Body of pancreas (tissue), 4 donors: Measurements from ENCODE around the gene SLC25A27. TPM values are rescaled to one million over a fixed set of nuclear protein-coding genes. Genes with fewer than 3 reads are reported as not detected.

Experiments
- ATAC-seq: fragments of 150-250 bp; one replicate; pipeline ENCODE4 v1.9.1; 2016
- DNase-seq, 4 donors: peaks; one replicate each; pipeline ENCODE4 v3.0.0-alpha.2; 2019
- H3K27ac ChIP-seq, 4 donors: fragments of 200-600 bp; sonication (generic); 1 replicate in 3 of 4; 2 replicates in 1 of 4; pipeline versions ENCODE4 v1.5.1 to v1.6.1; 2016 to 2019; ENCODE audit warnings: mild to moderate bottlenecking in 1 of 4, mixed read lengths in 1 of 4, moderate library complexity in 1 of 4
- H3K27me3 ChIP-seq, 2 donors: fragments of 200-600 bp; sonication (generic); one replicate each; pipeline ENCODE4 v1.6.0; 2016; ENCODE audit warnings: mild to moderate bottlenecking in 1 of 2
- H3K36me3 ChIP-seq, 2 donors: fragments of 200-600 bp; sonication (generic); replicated peaks in 1 of 2; 2 replicates each; pipeline ENCODE4 v1.5.1; 2016; ENCODE audit warnings: low read depth in 2 of 2; ENCODE audit not compliant: insufficient read depth in 1 of 2
- H3K4me1 ChIP-seq: fragments of 200-600 bp; sonication (generic); one replicate; pipeline ENCODE4 v1.6.0; 2016
- H3K4me3 ChIP-seq, 2 donors: fragments of 200-600 bp; sonication (generic); 1 replicate in 1 of 2; 2 replicates in 1 of 2; pipeline ENCODE4 v1.5.1; 2016 to 2019
- H3K9me3 ChIP-seq, 3 donors: fragments of 200-600 bp; sonication (generic); 1 replicate in 2 of 3; 2 replicates in 1 of 3; pipeline ENCODE4 v1.5.1; 2016
- POLR2A ChIP-seq, 3 donors: fragments of 450-650 bp; IDR thresholded peaks; one replicate each; pipeline ENCODE4 v1.6.1; 2016; ENCODE audit warnings: antibody characterized with exemption in 3 of 3, mild to moderate bottlenecking in 2 of 3
- WGBS, 2 donors: methylation state at CpG; one replicate each; pipeline ENCODE4 v1.1.5; 2017; 5-methylcytosine and 5-hydroxymethylcytosine counted together
- intact Hi-C: fragments of 100-400 bp; cut with DNase I; formaldehyde crosslinking; loops from one replicate; pipeline ENCODE4 v1.15.1; 2023
- total RNA-seq, 2 donors: library from RNA; depleted of rRNA; stranded (reverse); fragments of >200 nt; gene quantifications; one replicate each; pipeline ENCODE4 v1.1.0, GENCODE V29; 2016
- TF ChIP-seq, protein P1 (sequence below), 7 experiments: fragments of 450-650 bp in 4 of 7; fragments of 200-600 bp in 3 of 7; sonication (generic) in 3 of 7; IDR thresholded peaks; one replicate each; pipeline ENCODE4 v1.5.1; 2016 to 2019; ENCODE audit warnings: antibody characterized with exemption in 7 of 7

Gene SLC25A27
- total RNA-seq, 2 donors from 2014 or later: 24.1 to 36.8 TPM

DNA sequence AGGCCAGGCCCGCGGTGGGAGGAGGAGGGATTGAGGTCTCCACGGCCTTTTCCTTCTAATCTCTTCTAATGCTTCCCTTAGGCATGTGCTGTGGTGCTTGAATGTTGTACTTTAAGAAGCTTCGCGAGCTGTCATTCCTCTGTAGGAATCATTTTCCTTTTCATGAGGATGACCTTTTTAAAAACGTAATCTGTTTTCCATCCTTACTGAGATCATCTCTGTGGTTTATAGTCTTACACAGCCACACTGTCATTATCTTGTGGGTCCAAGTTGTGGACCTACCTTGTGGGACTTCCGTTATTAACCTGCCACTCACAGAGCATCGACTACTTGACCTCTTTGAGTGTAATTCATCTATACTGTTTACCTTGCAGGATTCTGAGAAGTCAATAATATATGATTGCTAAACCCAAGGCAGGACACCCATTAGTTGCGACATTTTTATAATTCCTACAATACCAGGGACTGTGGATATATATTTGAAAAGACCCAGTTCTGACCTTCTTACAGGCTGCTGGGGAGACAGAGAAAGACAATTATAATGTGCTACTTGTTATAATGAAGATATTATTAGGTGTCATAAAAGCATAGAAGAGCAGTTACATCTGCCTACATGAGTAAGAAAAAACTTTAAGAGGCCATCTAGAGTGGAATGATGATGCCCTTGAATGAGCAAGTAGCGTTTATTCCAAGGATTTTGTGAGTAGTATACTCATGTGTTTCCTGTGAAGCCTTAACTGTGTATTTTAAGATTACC is 842 bp downstream of the SLC25A27 start:
- no peak for TF ChIP-seq POLR2A (IDR thresholded peaks at IDR 0.05)
- TF ChIP-seq, protein P1, sequence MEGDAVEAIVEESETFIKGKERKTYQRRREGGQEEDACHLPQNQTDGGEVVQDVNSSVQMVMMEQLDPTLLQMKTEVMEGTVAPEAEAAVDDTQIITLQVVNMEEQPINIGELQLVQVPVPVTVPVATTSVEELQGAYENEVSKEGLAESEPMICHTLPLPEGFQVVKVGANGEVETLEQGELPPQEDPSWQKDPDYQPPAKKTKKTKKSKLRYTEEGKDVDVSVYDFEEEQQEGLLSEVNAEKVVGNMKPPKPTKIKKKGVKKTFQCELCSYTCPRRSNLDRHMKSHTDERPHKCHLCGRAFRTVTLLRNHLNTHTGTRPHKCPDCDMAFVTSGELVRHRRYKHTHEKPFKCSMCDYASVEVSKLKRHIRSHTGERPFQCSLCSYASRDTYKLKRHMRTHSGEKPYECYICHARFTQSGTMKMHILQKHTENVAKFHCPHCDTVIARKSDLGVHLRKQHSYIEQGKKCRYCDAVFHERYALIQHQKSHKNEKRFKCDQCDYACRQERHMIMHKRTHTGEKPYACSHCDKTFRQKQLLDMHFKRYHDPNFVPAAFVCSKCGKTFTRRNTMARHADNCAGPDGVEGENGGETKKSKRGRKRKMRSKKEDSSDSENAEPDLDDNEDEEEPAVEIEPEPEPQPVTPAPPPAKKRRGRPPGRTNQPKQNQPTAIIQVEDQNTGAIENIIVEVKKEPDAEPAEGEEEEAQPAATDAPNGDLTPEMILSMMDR (IDR thresholded peaks at IDR 0.05): no peak
- H3K9me3 ChIP-seq: no peaks in the 10 kb centered on the region
- 8 to 9% methylated on average over 10 of the region's 10 CpGs for WGBS, 2 donors
- DNase-seq (no peak), ATAC-seq (no peak)
- no peaks in the 10 kb centered on the region for H3K36me3 ChIP-seq
- H3K27me3 ChIP-seq: no peaks in the 10 kb centered on the region
- H3K27ac ChIP-seq: peak overlapping the region; percentile 48 to 86 (median 76)
- peaks cover 13% of the 10 kb centered on the region for H3K4me1 ChIP-seq
- peak overlapping the region; percentile 42 to 78 for H3K4me3 ChIP-seq
- intact Hi-C loops: no loop called here

DNA sequence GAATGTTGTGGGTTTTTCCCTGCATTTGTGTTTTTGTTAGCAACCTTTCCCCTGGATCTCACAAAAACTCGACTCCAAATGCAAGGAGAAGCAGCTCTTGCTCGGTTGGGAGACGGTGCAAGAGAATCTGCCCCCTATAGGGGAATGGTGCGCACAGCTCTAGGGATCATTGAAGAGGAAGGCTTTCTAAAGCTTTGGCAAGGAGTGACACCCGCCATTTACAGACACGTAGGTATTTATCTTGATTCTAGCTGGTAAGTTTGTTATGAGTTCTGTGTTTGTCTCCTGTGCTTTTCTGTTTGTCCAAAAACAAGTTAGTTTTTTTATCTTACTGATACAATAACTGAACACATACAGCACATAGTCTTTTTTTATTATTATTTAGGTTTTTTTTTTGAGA is 3.0 kb downstream of the SLC25A27 start:
- whole genome bisulfite sequencing, 2 donors: 67 to 78% methylated on average over 6 of the region's 6 CpGs
- H3K27ac ChIP-seq: no peak overlapping the region
- peak in 1 of 4 donors; percentile 14 for DNase-seq
- TF ChIP-seq, protein P1 (IDR thresholded peaks at IDR 0.05): no peak
- TF ChIP-seq POLR2A (IDR thresholded peaks at IDR 0.05): no peak
- H3K36me3 ChIP-seq: no peaks in the 10 kb centered on the region
- no peak for ATAC-seq
- no peaks in the 10 kb centered on the region for H3K9me3 ChIP-seq
- intact Hi-C loops: no loop called here
- H3K27me3 ChIP-seq: no peaks in the 10 kb centered on the region
- no peak overlapping the region for H3K4me3 ChIP-seq
- peaks cover 10% of the 10 kb centered on the region for H3K4me1 ChIP-seq

DNA sequence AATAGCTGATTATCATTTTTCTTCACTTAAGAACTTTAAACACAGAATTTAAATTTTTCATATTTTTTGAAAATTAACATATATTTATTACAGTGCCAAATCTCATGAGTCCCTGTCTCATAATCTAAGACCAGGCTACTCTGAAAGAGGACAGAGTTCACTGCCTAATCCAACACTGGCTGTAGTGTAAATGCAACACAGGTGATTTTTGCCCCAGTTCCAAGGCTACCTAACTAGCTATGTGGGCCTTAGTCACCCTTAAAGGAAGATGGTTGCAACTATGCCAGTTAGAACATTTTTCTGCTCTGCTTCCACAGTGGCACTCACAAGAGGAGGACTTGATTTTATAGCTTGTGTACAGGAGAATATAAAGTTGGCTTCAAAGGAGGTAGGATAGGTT is 4.9 kb downstream of the SLC25A27 start:
- H3K36me3 ChIP-seq: no peaks in the 10 kb centered on the region
- no peak overlapping the region for H3K4me3 ChIP-seq
- H3K9me3 ChIP-seq: no peaks in the 10 kb centered on the region
- TF ChIP-seq, protein P1 (IDR thresholded peaks at IDR 0.05): no peak
- TF ChIP-seq POLR2A (IDR thresholded peaks at IDR 0.05): no peak
- no peak for DNase-seq
- H3K4me1 ChIP-seq: peaks cover 7% of the 10 kb centered on the region
- H3K27me3 ChIP-seq: no peaks in the 10 kb centered on the region
- intact Hi-C loops: no loop called here
- ATAC-seq: no peak
- H3K27ac ChIP-seq: no peak overlapping the region

DNA sequence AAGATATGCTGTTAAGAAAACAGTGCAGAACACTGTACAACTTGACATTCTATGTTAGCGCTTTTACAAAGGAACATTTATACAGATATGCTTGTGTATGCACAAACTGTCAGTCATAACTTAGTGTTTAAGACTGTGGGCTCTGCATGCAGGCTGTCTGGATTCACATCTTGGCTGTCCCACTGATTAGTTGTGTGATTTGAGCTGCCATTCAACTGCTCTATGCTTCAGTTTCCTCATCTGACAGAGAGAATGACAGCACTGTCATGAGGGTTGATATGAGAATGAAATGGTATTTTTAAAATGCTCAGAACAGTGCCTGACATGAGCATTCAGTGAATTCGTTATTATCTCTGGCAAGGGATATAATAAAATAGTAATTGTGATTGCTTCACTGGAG is 8.7 kb downstream of the SLC25A27 start:
- 75 to 84% methylated on average over 2 of the region's 2 CpGs for WGBS, 2 donors
- Histone ChIP-seq H3K27me3 (no peaks in the 10 kb centered on the region), H3K9me3 (no peaks in the 10 kb centered on the region), H3K4me3 (no peak overlapping the region), H3K36me3 (no peaks in the 10 kb centered on the region), H3K27ac (no peak overlapping the region), H3K4me1 (no peaks in the 10 kb centered on the region)
- DNase-seq (no peak), ATAC-seq (no peak)
- TF ChIP-seq POLR2A (IDR thresholded peaks at IDR 0.05): no peak
- TF ChIP-seq, protein P1 (IDR thresholded peaks at IDR 0.05): no peak
- intact Hi-C loops: no loop called here

DNA sequence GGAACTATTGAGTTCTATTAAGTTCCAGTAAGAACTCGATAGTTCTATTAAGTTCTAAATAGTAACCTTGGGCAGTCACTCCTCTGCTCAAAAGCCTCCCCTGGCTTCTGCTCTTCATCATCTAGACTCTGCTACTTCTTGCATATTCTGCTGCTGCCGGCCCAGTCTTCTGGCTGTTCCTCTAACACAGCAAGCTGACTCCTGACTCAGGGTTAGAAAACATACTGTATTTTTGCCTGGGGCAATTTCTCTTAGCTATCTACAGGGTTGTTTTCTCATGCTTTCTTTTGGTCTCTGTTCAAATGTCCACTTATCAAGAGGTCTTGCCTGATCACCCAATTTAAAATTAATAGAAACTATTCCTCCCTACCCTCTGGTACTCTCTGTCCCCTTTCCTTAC is 14.6 kb downstream of the SLC25A27 start:
- WGBS, 2 donors: 88 to 95% methylated on average over 2 of the region's 2 CpGs
- TF ChIP-seq, protein P1 (IDR thresholded peaks at IDR 0.05): no peak
- no peak for TF ChIP-seq POLR2A (IDR thresholded peaks at IDR 0.05)
- Histone ChIP-seq H3K9me3 (no peaks in the 10 kb centered on the region), H3K36me3 (no peaks in the 10 kb centered on the region), H3K4me1 (no peaks in the 10 kb centered on the region), H3K4me3 (no peak overlapping the region), H3K27me3 (no peaks in the 10 kb centered on the region), H3K27ac (no peak overlapping the region)
- no peak for ATAC-seq
- intact Hi-C loops: no loop called here
- no peak for DNase-seq
